Measurements from ENCODE around the gene SUPT4H1. TPM values are rescaled to one million over a fixed set of nuclear protein-coding genes. Genes with fewer than 3 reads are reported as not detected.

SUPT4H1 gene
- total RNA-seq, 1 donor from 2014 or later, result 95.7 TPM

GRCh38 chr17:58382872-58383242 lies 30.9 kb upstream of the SUPT4H1 start:
- no peaks in the 10 kb centered on the region for H3K27me3 Mint-ChIP-seq
- no peak for DNase-seq (ENCODE audit: low spot score, unreplicated experiment)
- peaks cover 64% of the 10 kb centered on the region for H3K4me1 Mint-ChIP-seq (ENCODE audit: low read depth)
- H3K9me3 Mint-ChIP-seq (ENCODE audit: low read depth), result no peaks in the 10 kb centered on the region
- no peak for TF ChIP-seq CTCF (IDR thresholded peaks at IDR 0.05; ENCODE audit: unreplicated experiment)
- H3K4me3 Mint-ChIP-seq (ENCODE audit: low read depth), result no peak overlapping the region
- H3K36me3 Mint-ChIP-seq (ENCODE audit: insufficient read depth), result no peaks in the 10 kb centered on the region
- H3K27ac Mint-ChIP-seq, result peak overlapping the region; percentile 1

- no peak overlapping the region for H3K4me3 Mint-ChIP-seq (ENCODE audit: low read depth)
- peaks cover 67% of the 10 kb centered on the region for H3K4me1 Mint-ChIP-seq (ENCODE audit: low read depth)
- H3K27ac Mint-ChIP-seq, result peak overlapping the region; percentile 1
- DNase-seq (ENCODE audit: low spot score, unreplicated experiment), result no peak
- no peak for TF ChIP-seq CTCF (IDR thresholded peaks at IDR 0.05; ENCODE audit: unreplicated experiment)
- H3K36me3 Mint-ChIP-seq (ENCODE audit: insufficient read depth), result no peaks in the 10 kb centered on the region
- H3K27me3 Mint-ChIP-seq, result no peaks in the 10 kb centered on the region
- H3K9me3 Mint-ChIP-seq (ENCODE audit: low read depth), result no peaks in the 10 kb centered on the region
Measured at GRCh38 chr17:58382108-58382871, 30.3 kb upstream of the SUPT4H1 start.

- H3K27ac Mint-ChIP-seq, result peak overlapping the region; percentile 93
- peak overlapping the region; percentile 2 for H3K4me3 Mint-ChIP-seq (ENCODE audit: low read depth)
- H3K27me3 Mint-ChIP-seq, result no peaks in the 10 kb centered on the region
- H3K9me3 Mint-ChIP-seq (ENCODE audit: low read depth), result no peaks in the 10 kb centered on the region
- no peak for TF ChIP-seq CTCF (IDR thresholded peaks at IDR 0.05; ENCODE audit: unreplicated experiment)
- peaks cover 74% of the 10 kb centered on the region for H3K4me1 Mint-ChIP-seq (ENCODE audit: low read depth)
- DNase-seq (ENCODE audit: low spot score, unreplicated experiment), result peak; percentile 25
- no peaks in the 10 kb centered on the region for H3K36me3 Mint-ChIP-seq (ENCODE audit: insufficient read depth)
Measured at GRCh38 chr17:58381124-58382035, 29.4 kb upstream of the SUPT4H1 start.

GRCh38 chr17:58380207-58381123 lies 28.5 kb upstream of the SUPT4H1 start:
- peaks cover 79% of the 10 kb centered on the region for H3K4me1 Mint-ChIP-seq (ENCODE audit: low read depth)
- no peaks in the 10 kb centered on the region for H3K27me3 Mint-ChIP-seq
- H3K9me3 Mint-ChIP-seq (ENCODE audit: low read depth), result no peaks in the 10 kb centered on the region
- no peaks in the 10 kb centered on the region for H3K36me3 Mint-ChIP-seq (ENCODE audit: insufficient read depth)
- peak overlapping the region; percentile 2 for H3K4me3 Mint-ChIP-seq (ENCODE audit: low read depth)
- H3K27ac Mint-ChIP-seq, result peak overlapping the region; percentile 93
- TF ChIP-seq CTCF (IDR thresholded peaks at IDR 0.05; ENCODE audit: unreplicated experiment), result no peak
- no peak for DNase-seq (ENCODE audit: low spot score, unreplicated experiment)

GRCh38 chr17:58379511-58379824 lies 27.5 kb upstream of the SUPT4H1 start:
- Mint-ChIP-seq H3K36me3 (ENCODE audit: insufficient read depth) (no peaks in the 10 kb centered on the region), H3K9me3 (ENCODE audit: low read depth) (no peaks in the 10 kb centered on the region), H3K27me3 (no peaks in the 10 kb centered on the region), H3K27ac (peak overlapping the region; percentile 31), H3K4me3 (ENCODE audit: low read depth) (no peak overlapping the region), H3K4me1 (ENCODE audit: low read depth) (peaks cover 73% of the 10 kb centered on the region)
- DNase-seq (ENCODE audit: low spot score, unreplicated experiment), result no peak
- TF ChIP-seq CTCF (IDR thresholded peaks at IDR 0.05; ENCODE audit: unreplicated experiment), result no peak
